Hepatocyte (in vitro differentiated cells): Measurements from ENCODE around the gene TRAPPC6A.

Experiments
- CTCF ChIP-seq: fragments of 200-600 bp; sonication (generic); IDR thresholded peaks from 2 replicates; pipeline ENCODE4 v1.5.1; 2016; ENCODE audit warnings: antibody characterized with exemption, mild to moderate bottlenecking; ENCODE audit not compliant: poor library complexity
- EZH2 ChIP-seq: fragments of 200-600 bp; sonication (generic); IDR thresholded peaks from 2 replicates; pipeline ENCODE4 v1.6.1; 2016; ENCODE audit warnings: antibody characterized with exemption, mild to moderate bottlenecking, borderline replicate concordance

DNA sequence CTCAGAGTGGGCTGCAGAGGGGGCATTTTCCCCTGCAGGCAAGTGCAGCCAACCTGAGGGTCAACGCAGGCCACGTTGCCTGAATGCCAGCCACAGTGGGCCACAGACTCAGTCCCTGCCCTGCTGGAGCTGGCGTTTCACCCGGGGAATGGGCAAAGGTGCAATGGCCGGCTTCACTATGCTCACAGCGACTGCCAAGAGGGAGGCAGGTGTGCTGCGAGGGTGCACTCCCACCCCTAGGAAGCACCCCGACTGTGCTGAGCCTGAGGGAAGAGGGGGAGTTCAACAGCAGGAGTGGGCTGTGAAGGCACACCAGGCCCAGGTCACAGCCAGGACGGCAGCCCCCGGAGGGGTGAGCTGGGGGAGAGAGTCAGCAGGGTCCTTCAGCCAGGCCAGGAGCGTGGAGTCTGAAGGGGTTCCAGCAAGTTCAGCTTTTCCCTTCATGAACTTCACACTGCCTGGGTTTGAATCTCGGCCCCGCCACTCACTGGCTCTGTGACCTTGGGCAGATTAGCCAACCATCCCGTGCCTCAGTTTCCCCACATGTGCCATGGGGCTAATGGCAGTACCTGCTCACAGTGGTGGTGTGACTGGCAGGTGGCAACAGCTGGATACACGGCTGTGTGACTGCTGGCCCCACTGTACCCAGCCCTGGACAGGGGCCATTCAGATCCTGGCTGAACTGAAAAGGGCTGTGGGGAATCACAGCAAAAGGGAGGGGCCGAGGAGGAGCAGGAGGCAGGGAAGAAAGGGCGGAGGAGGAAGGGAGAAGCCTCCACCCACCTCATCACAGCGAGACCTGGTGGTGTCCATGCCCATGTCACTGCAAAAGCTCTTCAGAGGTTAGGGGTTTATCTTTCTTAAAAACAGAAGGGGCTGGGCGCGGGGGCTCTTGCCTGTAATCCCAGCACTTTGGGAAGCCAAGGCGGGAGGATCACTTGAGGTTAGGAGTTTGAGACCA, 7.6 kb downstream of the TRAPPC6A start:
- TF ChIP-seq EZH2 (no peak), CTCF (no peak)
